HEK293 (cell line): ENCODE results near the gene ZC3H12C.

Experiments used
- CTCF ChIA-PET: fragments of 350-600 bp; formaldehyde crosslinking; extraction: SDS; loops from one replicate; lab custom pipeline; 2021; ENCODE audit warnings: antibody characterized with exemption; lab: Yijun Ruan, JAX
- POLR2A ChIA-PET: fragments of 300-600 bp; formaldehyde crosslinking; extraction: SDS; loops from one replicate; lab custom pipeline; 2020; ENCODE audit warnings: antibody characterized with exemption, inconsistent platforms; lab: Yijun Ruan, JAX
- H3K27ac ChIP-seq: fragments of 200-500 bp; sonication (Bioruptor generic); 2 replicates; pipeline ENCODE4 v1.5.1; 2014; ENCODE audit warnings: low read depth, low read length, control low read depth, inconsistent platforms; ENCODE audit errors: extremely low read depth
- H3K36me3 ChIP-seq, 2 experiments: fragments of 200-500 bp in 1 of 2; sonication (Bioruptor generic) in 1 of 2; 1 replicate in 1 of 2; 2 replicates in 1 of 2; pipeline ENCODE4 v1.5.1; 2014 to 2017; ENCODE audit warnings: inconsistent platforms in 2 of 2, low read length in 2 of 2; ENCODE audit not compliant: control insufficient read depth in 2 of 2, insufficient read depth in 1 of 2
- H3K4me1 ChIP-seq: fragments of 200-500 bp; sonication (Bioruptor generic); 2 replicates; pipeline ENCODE4 v1.5.1; 2014; ENCODE audit warnings: mild to moderate bottlenecking, low read length, inconsistent platforms; ENCODE audit not compliant: control insufficient read depth, insufficient read depth
- H3K4me3 ChIP-seq: 2 replicates; pipeline ENCODE4 v1.5.1; 2011; ENCODE audit warnings: low read depth, mild to moderate bottlenecking, control low read depth, low read length, moderate library complexity
- H3K9me3 ChIP-seq: fragments of 200-500 bp; sonication (Bioruptor generic); 2 replicates; pipeline ENCODE4 v1.5.1; 2014; ENCODE audit warnings: low read depth, low read length, inconsistent platforms; ENCODE audit not compliant: control insufficient read depth, insufficient read depth
- BCL11B ChIP-seq: fragments of 450-650 bp; formaldehyde crosslinking; IDR thresholded peaks from 2 replicates; pipeline ENCODE4 v1.5.1; 2016; ENCODE audit warnings: low read depth, missing biosample characterization, missing genetic modification characterization
- CTCF ChIP-seq: fragments of 450-650 bp; formaldehyde crosslinking; IDR thresholded peaks from 2 replicates; pipeline ENCODE4 v1.5.1; 2016; ENCODE audit warnings: missing biosample characterization, missing genetic modification characterization
- GLIS1 ChIP-seq: fragments of 450-650 bp; formaldehyde crosslinking; IDR thresholded peaks from 2 replicates; pipeline ENCODE4 v1.5.1; 2016; ENCODE audit warnings: missing biosample characterization, missing genetic modification characterization
- GLIS2 ChIP-seq: fragments of 450-650 bp; formaldehyde crosslinking; IDR thresholded peaks from 2 replicates; pipeline ENCODE4 v1.5.1; 2016; ENCODE audit warnings: missing biosample characterization, missing genetic modification characterization
- KLF10 ChIP-seq: fragments of 450-650 bp; IDR thresholded peaks from 2 replicates; pipeline ENCODE4 v1.5.1; 2018; ENCODE audit warnings: missing biosample characterization, mild to moderate bottlenecking, missing genetic modification characterization
- WT1 ChIP-seq: fragments of 450-650 bp; formaldehyde crosslinking; IDR thresholded peaks from 2 replicates; pipeline ENCODE4 v1.5.1; 2016; ENCODE audit warnings: missing biosample characterization, missing genetic modification characterization
- YY2 ChIP-seq: fragments of 450-650 bp; formaldehyde crosslinking; IDR thresholded peaks from 2 replicates; pipeline ENCODE4 v1.5.1; 2016; ENCODE audit warnings: missing biosample characterization, missing genetic modification characterization
- ZBTB17 ChIP-seq: fragments of 450-650 bp; formaldehyde crosslinking; IDR thresholded peaks from 2 replicates; pipeline ENCODE4 v1.5.1; 2016; ENCODE audit warnings: missing biosample characterization, missing genetic modification characterization
- ZBTB20 ChIP-seq: fragments of 450-650 bp; formaldehyde crosslinking; IDR thresholded peaks from 2 replicates; pipeline ENCODE4 v1.5.1; 2016; ENCODE audit warnings: missing biosample characterization, missing genetic modification characterization
- ZBTB44 ChIP-seq: fragments of 450-650 bp; IDR thresholded peaks from 2 replicates; pipeline ENCODE4 v1.5.1; 2018; ENCODE audit warnings: missing biosample characterization, mild to moderate bottlenecking, missing genetic modification characterization
- ZFP41 ChIP-seq: fragments of 450-650 bp; formaldehyde crosslinking; IDR thresholded peaks from 2 replicates; pipeline ENCODE4 v1.5.1; 2016; ENCODE audit warnings: missing biosample characterization, missing genetic modification characterization, borderline replicate concordance
- ZNF16 ChIP-seq: fragments of 450-650 bp; formaldehyde crosslinking; IDR thresholded peaks from 2 replicates; pipeline ENCODE4 v1.5.1; 2016; ENCODE audit warnings: low read depth, missing biosample characterization, missing genetic modification characterization
- ZNF221 ChIP-seq: fragments of 450-650 bp; formaldehyde crosslinking; IDR thresholded peaks from 2 replicates; pipeline ENCODE4 v1.5.1; 2017; ENCODE audit warnings: missing biosample characterization, missing genetic modification characterization, borderline replicate concordance
- ZNF311 ChIP-seq: fragments of 450-650 bp; formaldehyde crosslinking; IDR thresholded peaks from 2 replicates; pipeline ENCODE4 v1.5.1; 2017; ENCODE audit warnings: missing biosample characterization, missing genetic modification characterization, borderline replicate concordance
- ZNF341 ChIP-seq: fragments of 450-650 bp; formaldehyde crosslinking; IDR thresholded peaks from 2 replicates; pipeline ENCODE4; 2016; ENCODE audit warnings: low read depth, missing biosample characterization, missing genetic modification characterization
- ZNF350 ChIP-seq: fragments of 450-650 bp; formaldehyde crosslinking; IDR thresholded peaks from 2 replicates; pipeline ENCODE4 v1.5.0; 2017; ENCODE audit warnings: missing biosample characterization, mild to moderate bottlenecking, missing genetic modification characterization
- ZNF518A ChIP-seq: fragments of 450-650 bp; formaldehyde crosslinking; conservative IDR thresholded peaks from 2 replicates; pipeline ENCODE4 v1.5.1; 2016; ENCODE audit warnings: low read depth, missing biosample characterization, missing genetic modification characterization
- ZNF561 ChIP-seq: fragments of 450-650 bp; IDR thresholded peaks from 2 replicates; pipeline ENCODE4 v1.5.1; 2018; ENCODE audit warnings: missing biosample characterization, missing genetic modification characterization, borderline replicate concordance
- ZNF704 ChIP-seq: fragments of 450-650 bp; formaldehyde crosslinking; IDR thresholded peaks from 2 replicates; pipeline ENCODE4 v1.5.1; 2016; ENCODE audit warnings: missing biosample characterization, missing genetic modification characterization
- ZSCAN16 ChIP-seq: fragments of 450-650 bp; formaldehyde crosslinking; IDR thresholded peaks from 2 replicates; pipeline ENCODE4 v1.5.1; 2016; ENCODE audit warnings: missing biosample characterization, missing genetic modification characterization

ZC3H12C gene

GRCh38 chr11:110049501-110050200, 43.5 kb upstream of the ZC3H12C start:
- CTCF ChIA-PET = no interaction called here
- H3K4me1 ChIP-seq = no peaks in the 10 kb centered on the region

More at GRCh38 chr11:110049501-110050200, 43.5 kb upstream of the ZC3H12C start:
- no peak for TF ChIP-seq YY2 (tag by site-specific recombination)
- TF ChIP-seq GLIS2 = no peak
- no peak for TF ChIP-seq ZNF518A
- TF ChIP-seq ZNF221 = no peak
- TF ChIP-seq WT1 = no peak
- TF ChIP-seq ZBTB44 (tag by site-specific recombination) = no peak
- TF ChIP-seq ZBTB17 (tag by site-specific recombination) = no peak
- TF ChIP-seq ZNF350 (tag by site-specific recombination) = no peak
- TF ChIP-seq ZSCAN16 (tag by site-specific recombination) = no peak
- no peak for TF ChIP-seq ZFP41 (tag by site-specific recombination)
- no peak for TF ChIP-seq ZNF311
- TF ChIP-seq GLIS1 (tag by site-specific recombination) = no peak
- no peak for TF ChIP-seq ZNF16 (tag by site-specific recombination)
- no peak for TF ChIP-seq CTCF
- TF ChIP-seq ZNF704 = no peak
- TF ChIP-seq ZNF341 (tag by site-specific recombination) = no peak
- no peak for TF ChIP-seq ZNF561 (tag by site-specific recombination)
- no peak for TF ChIP-seq ZBTB20 (tag by site-specific recombination)
- TF ChIP-seq KLF10 (tag by site-specific recombination) = no peak
- TF ChIP-seq BCL11B (tag by site-specific recombination) = no peak
- Histone ChIP-seq H3K9me3 (no peaks in the 10 kb centered on the region), H3K36me3 (no peaks in the 10 kb centered on the region), H3K4me3 (no peak overlapping the region), H3K27ac (no peak overlapping the region)
- POLR2A ChIA-PET = interaction anchor here (0.5 kb wide), 1 partner anchor 12 kb away, joined by 3 read pairs; no protein-coding TSS in a partner anchor
